GM12878 (cell line): ENCODE measurements around the gene NOTCH1. TPM values are rescaled to one million over a fixed set of nuclear protein-coding genes. Genes with fewer than 3 reads are reported as not detected.

Source experiments
- ATF7 ChIP-seq: fragments of 450-650 bp; IDR thresholded peaks from 2 replicates; pipeline ENCODE4 v1.6.1; 2016; ENCODE audit warnings: low read depth, mild to moderate bottlenecking
- CBX5 ChIP-seq: sonication (generic); IDR thresholded peaks from 2 replicates; pipeline ENCODE4 v1.6.1; 2016; ENCODE audit warnings: low read depth, moderate library complexity, mild to moderate bottlenecking, inconsistent platforms
- CUX1 ChIP-seq: IDR thresholded peaks from 2 replicates; pipeline ENCODE4 v1.6.1; 2012; ENCODE audit warnings: improper control_type of control experiment, low read depth, low read length; ENCODE audit not compliant: insufficient replicate concordance
- GATAD2B ChIP-seq: fragments of 450-650 bp; conservative IDR thresholded peaks from 2 replicates; pipeline ENCODE4 v1.6.1; 2017; ENCODE audit warnings: low read depth, mild to moderate bottlenecking, moderate library complexity
- MEF2B ChIP-seq: fragments of 450-650 bp; IDR thresholded peaks from 2 replicates; pipeline ENCODE4 v1.6.1; 2018; ENCODE audit warnings: mild to moderate bottlenecking, moderate library complexity; ENCODE audit not compliant: partially characterized antibody, poor library complexity, severe bottlenecking
- MLLT1 ChIP-seq: fragments of 450-650 bp; IDR thresholded peaks from 2 replicates; pipeline ENCODE4 v1.6.1; 2016; ENCODE audit warnings: mild to moderate bottlenecking
- POU2F2 ChIP-seq: IDR thresholded peaks from 3 replicates; pipeline ENCODE4 v1.6.1; 2011; ENCODE audit warnings: low read depth, mild to moderate bottlenecking, low read length, borderline replicate concordance
- STAT1 ChIP-seq: fragments of 450-650 bp; conservative IDR thresholded peaks from 2 replicates; pipeline ENCODE4 v1.6.1; 2014; ENCODE audit warnings: antibody characterized with exemption, mild to moderate bottlenecking
- ZBED1 ChIP-seq: IDR thresholded peaks from 2 replicates; pipeline ENCODE4 v1.6.1; 2016; ENCODE audit warnings: borderline replicate concordance
- ZBTB11 ChIP-seq: fragments of 450-650 bp; formaldehyde crosslinking; IDR thresholded peaks from 2 replicates; pipeline ENCODE4 v1.5.0; 2022; ENCODE audit warnings: mild to moderate bottlenecking, missing genetic modification characterization
- polyA plus RNA-seq, 11 experiments: library from polyadenylated mRNA; depleted of rRNA in 4 of 11; unstranded in 6 of 11; stranded (reverse) in 5 of 11; fragments of >200 nt; fragmentation: Nextera tagmentation in 4 of 11; fragmentation: Illumina TruSeq in 1 of 11; extraction: Ambion mirVana in 4 of 11; extraction: Trizol in 1 of 11; gene quantifications; 1 replicate in 1 of 11; 2 replicates in 10 of 11; pipeline versions ENCODE4 v1.2.1 to v1.2.3, GENCODE V29; 2011 to 2016; ENCODE audit warnings: inconsistent platforms in 2 of 11, missing spikeins in 2 of 11, low read depth in 1 of 11
- total RNA-seq, 4 experiments: library from RNA; depleted of rRNA in 3 of 4; stranded (reverse); fragments of >200 nt in 3 of 4; fragmentation: Illumina TruSeq in 1 of 4; extraction: Trizol in 1 of 4; gene quantifications; 2 replicates each; pipeline versions ENCODE4 v1.2.1 to v1.2.3, GENCODE V29; 2013 to 2021
- TF ChIP-seq, protein P1 (sequence below): fragments of 450-650 bp; IDR thresholded peaks from 2 replicates; pipeline ENCODE4 v1.6.1; 2017; ENCODE audit warnings: mild to moderate bottlenecking
- TF ChIP-seq, protein P2 (sequence below): fragments of 450-650 bp; formaldehyde crosslinking; IDR thresholded peaks from 2 replicates; pipeline ENCODE4 v1.4.0; 2020; ENCODE audit warnings: mild to moderate bottlenecking, moderate library complexity

The NOTCH1 gene
- total and polyA plus RNA-seq, 10 of the 15 experiments (the other 5 are each of a cell fraction or from before 2014, with no cell fraction given) = 0.02 to 40.0 (median 3.7) TPM

DNA sequence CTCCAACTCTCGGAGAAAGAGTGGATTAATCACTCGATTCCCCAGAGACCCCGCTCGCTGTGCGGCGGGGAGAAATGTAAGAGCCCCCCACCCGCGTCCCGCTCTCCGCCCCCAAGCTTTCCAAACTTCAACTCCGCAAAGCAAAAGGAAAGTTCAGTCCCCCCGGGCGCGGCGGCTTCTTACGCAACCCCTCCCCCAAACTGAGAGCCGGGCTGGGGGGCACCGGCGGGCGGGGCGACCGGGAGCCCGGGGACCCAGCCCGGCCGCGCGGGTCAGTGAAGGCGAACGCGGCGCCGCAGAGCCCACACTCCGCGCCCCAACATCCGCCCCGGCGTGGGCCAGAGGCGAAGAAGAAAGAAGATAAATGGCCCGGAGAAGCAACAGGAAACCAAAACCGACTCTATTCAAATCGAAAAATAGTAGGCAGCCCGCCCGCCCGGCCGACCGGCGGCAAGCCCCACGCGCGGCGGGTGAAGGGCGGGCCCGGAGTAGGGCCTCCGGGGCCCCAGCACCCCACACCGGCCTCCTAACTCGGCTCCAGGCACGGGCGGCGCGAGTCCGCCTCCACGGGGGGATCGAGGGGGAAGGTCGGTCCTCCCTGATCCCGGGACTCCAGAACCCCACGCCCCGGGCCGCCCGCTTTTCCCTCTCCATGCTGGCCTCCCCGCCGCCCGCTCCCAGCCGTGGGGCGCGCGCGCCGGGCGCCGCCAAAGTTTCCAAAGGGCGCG is 720 bp downstream of the NOTCH1 start (continued):
- TF ChIP-seq GATAD2B (peak; percentile 67; the same call in 1 of the 2 replicates), POU2F2 (no peak), CUX1 (no peak), MEF2B (no peak), MLLT1 (no peak), ZBED1 (no peak), ATF7 (no peak), STAT1 (no peak), CBX5 (no peak), ZBTB11 (CRISPR knock-in tag) (no peak)
- TF ChIP-seq, protein P1, sequence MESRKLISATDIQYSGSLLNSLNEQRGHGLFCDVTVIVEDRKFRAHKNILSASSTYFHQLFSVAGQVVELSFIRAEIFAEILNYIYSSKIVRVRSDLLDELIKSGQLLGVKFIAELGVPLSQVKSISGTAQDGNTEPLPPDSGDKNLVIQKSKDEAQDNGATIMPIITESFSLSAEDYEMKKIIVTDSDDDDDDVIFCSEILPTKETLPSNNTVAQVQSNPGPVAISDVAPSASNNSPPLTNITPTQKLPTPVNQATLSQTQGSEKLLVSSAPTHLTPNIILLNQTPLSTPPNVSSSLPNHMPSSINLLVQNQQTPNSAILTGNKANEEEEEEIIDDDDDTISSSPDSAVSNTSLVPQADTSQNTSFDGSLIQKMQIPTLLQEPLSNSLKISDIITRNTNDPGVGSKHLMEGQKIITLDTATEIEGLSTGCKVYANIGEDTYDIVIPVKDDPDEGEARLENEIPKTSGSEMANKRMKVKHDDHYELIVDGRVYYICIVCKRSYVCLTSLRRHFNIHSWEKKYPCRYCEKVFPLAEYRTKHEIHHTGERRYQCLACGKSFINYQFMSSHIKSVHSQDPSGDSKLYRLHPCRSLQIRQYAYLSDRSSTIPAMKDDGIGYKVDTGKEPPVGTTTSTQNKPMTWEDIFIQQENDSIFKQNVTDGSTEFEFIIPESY = no peak
- TF ChIP-seq, protein P2, sequence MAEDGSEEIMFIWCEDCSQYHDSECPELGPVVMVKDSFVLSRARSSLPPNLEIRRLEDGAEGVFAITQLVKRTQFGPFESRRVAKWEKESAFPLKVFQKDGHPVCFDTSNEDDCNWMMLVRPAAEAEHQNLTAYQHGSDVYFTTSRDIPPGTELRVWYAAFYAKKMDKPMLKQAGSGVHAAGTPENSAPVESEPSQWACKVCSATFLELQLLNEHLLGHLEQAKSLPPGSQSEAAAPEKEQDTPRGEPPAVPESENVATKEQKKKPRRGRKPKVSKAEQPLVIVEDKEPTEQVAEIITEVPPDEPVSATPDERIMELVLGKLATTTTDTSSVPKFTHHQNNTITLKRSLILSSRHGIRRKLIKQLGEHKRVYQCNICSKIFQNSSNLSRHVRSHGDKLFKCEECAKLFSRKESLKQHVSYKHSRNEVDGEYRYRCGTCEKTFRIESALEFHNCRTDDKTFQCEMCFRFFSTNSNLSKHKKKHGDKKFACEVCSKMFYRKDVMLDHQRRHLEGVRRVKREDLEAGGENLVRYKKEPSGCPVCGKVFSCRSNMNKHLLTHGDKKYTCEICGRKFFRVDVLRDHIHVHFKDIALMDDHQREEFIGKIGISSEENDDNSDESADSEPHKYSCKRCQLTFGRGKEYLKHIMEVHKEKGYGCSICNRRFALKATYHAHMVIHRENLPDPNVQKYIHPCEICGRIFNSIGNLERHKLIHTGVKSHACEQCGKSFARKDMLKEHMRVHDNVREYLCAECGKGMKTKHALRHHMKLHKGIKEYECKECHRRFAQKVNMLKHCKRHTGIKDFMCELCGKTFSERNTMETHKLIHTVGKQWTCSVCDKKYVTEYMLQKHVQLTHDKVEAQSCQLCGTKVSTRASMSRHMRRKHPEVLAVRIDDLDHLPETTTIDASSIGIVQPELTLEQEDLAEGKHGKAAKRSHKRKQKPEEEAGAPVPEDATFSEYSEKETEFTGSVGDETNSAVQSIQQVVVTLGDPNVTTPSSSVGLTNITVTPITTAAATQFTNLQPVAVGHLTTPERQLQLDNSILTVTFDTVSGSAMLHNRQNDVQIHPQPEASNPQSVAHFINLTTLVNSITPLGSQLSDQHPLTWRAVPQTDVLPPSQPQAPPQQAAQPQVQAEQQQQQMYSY = no peak
